Astrocyte of the cerebellum (primary cell): ENCODE results near the gene CYP2A6.

Experiments
- DNase-seq: peaks from one replicate; pipeline ENCODE4 v3.0.0-alpha.2; 2011; ENCODE audit warnings: low read depth
- H3K4me3 ChIP-seq: 2 replicates; pipeline ENCODE4 v1.5.1; 2011; ENCODE audit warnings: mild to moderate bottlenecking, low read depth, low read length, moderate library complexity
- CTCF ChIP-seq: IDR thresholded peaks from 2 replicates; pipeline ENCODE4 v1.5.1; 2012; ENCODE audit warnings: low read length, low read depth, moderate library complexity, mild to moderate bottlenecking; ENCODE audit errors: missing control alignments
- in situ Hi-C: cut with HindIII; loops from 2 replicates; pipeline ENCODE4 v1.10.0; 2017; ENCODE audit warnings: low sequenced_read_pairs

The CYP2A6 gene

GRCh38 chr19:40800339-40800996, 49.8 kb downstream of the CYP2A6 start:
- in situ Hi-C loops: no loop called here
- peak overlapping the region; percentile 93 for H3K4me3 ChIP-seq
- DNase-seq: no peak
- no peak for TF ChIP-seq CTCF

GRCh38 chr19:40799558-40800338, 50.5 kb downstream of the CYP2A6 start:
- DNase-seq: no peak
- H3K4me3 ChIP-seq: peak overlapping the region; percentile 93
- in situ Hi-C loops: no loop called here
- TF ChIP-seq CTCF: no peak

- in situ Hi-C loops: no loop called here
- peak within 1 kb of the TSS; percentile 93 for H3K4me3 ChIP-seq
- no peak for TF ChIP-seq CTCF
- DNase-seq: peak; percentile 99
These were observed 51.3 kb downstream of the CYP2A6 start, which contains the start of gene EGLN2 for GRCh38 chr19:40798683-40799557. Gene EGLN2, plus strand, starts transcription at chr19:40799191. Its CDS starts 1,382 bp downstream, at chr19:40800573.

GRCh38 chr19:40797963-40798682, 52.1 kb downstream of the CYP2A6 start:
- in situ Hi-C loops: no loop called here
- no peak for DNase-seq
- H3K4me3 ChIP-seq: peak overlapping the region; percentile 93
- TF ChIP-seq CTCF: peak; percentile 55

- no peak overlapping the region for H3K4me3 ChIP-seq
- TF ChIP-seq CTCF: no peak
- in situ Hi-C loops: no loop called here
- DNase-seq: no peak
These were observed 52.9 kb downstream of the CYP2A6 start for GRCh38 chr19:40797166-40797962.
